GM18909 (cell line): ENCODE results near the gene PPP4R2.
"Not testable (repeated sequence)": the region's sequence is repeated elsewhere in the genome, so short reads cannot be mapped to it uniquely, and the experiment has no call there.

ENCODE experiments used
- ATAC-seq: cut with Tn5 transposase; IDR thresholded peaks from one replicate; pipeline ENCODE4 v1.9.1; 2021; ENCODE audit warnings: mild to moderate bottlenecking; ENCODE audit not compliant: unreplicated experiment, poor library complexity

PPP4R2 gene

DNA sequence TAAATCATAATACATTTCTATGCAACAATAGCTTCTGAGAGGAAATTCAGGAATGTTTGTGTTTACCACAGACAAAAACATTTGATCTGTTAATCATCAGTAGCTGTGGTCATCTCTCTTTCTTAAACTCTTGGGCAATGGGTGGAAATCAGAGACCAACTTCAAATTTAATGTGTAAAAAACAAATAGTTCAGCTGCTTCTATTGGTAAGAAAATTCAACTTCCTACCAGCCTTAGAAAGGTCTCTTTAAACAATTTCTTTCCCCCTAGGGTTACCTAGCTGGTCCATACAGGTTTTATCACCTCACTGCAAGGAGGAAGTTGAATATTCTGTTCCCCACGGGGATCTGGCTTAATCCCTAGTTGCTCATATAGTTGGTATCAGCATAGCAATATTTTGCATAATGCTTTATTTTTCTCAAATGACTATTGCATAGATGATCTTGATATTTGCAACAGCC lies 20.3 kb upstream of the PPP4R2 start:
- no peak for ATAC-seq

DNA sequence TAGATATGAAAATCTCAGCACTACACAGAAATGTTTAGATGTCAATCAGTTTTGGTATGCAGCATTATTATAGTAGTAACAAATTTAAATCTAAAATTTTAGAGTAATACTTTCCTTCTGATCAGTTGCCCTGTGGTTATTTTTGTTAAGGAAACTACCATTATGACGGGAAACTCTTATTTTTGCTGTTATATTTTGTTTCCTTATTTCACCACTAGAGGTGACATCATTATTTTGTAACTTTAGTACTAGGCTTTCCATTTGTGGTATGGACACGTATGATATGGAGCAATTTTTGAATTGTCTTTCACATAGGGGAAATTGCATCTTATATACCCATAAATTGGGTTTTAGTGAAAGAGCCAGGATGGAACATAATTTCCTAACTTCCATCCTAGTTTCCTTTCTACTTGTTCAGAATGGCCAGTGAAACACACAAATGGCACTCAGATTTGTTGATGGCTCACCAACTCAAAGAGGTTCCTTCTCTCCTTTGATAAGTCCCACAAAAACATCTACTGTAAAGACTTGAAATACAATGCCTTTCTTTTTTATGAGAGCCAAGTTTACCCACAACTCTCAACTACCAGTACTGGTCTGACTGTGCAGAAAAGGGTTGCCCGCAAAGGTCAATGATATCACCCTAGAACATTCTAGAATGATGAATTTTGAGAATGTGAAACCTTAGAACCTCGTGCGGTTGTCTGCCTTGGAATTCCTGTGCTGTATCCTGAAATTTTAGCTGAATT lies 19.4 kb upstream of the PPP4R2 start:
- peak; percentile 74 for ATAC-seq

DNA sequence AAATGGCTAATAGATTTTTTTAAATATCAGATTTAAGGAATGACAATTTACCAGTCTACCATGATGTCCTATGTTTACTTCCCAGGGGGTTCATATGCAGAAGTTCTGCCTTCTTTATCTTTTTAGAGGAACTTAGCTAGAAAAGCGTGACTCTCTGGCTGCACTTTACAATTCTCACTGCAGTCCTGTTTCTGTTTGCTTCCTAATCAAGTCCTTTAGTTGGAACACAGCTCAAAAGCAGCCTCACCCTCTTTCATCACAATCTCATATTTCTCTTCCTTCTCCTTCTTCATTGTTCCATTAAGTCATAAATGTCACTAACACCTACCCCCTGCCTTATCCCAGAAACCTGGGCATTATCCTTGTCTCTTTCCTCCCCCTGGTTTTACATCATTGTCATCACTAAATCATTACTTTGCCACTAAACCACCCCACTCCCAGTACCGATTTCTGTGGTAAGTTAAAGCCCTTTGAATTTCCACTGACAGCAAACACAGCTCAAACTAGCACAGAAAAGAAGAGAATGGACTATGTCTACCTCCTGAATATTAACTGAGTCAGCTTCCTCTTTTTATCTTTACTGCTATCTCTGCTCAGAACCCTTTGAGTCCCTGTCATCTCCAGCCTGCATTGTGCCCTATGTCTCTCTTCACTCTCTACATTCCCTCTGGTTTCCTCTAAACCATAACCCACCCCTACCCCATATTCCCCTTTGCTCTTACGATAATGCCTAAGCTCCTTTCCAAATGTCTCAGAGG lies 13.8 kb upstream of the PPP4R2 start:
- no peak for ATAC-seq

DNA sequence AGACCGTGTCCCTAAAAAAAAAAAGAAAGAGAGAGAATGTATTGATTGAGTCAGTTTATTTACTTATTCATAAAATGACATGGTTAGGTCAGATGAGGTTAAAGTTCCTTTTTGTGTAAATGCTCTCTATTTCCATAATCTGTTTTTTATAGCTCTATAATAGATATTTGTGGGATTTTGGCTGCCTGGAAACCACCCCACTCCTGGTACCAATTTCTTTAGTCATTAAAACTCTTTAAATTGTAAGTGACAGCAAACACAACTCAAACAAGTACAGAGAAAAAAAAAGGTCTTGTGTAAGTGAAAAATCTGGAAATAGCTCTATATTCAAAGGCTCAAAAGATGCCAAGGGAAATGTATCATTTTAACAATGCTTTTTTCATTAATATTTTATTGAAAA lies 11.0 kb upstream of the PPP4R2 start:
- no peak for ATAC-seq

DNA sequence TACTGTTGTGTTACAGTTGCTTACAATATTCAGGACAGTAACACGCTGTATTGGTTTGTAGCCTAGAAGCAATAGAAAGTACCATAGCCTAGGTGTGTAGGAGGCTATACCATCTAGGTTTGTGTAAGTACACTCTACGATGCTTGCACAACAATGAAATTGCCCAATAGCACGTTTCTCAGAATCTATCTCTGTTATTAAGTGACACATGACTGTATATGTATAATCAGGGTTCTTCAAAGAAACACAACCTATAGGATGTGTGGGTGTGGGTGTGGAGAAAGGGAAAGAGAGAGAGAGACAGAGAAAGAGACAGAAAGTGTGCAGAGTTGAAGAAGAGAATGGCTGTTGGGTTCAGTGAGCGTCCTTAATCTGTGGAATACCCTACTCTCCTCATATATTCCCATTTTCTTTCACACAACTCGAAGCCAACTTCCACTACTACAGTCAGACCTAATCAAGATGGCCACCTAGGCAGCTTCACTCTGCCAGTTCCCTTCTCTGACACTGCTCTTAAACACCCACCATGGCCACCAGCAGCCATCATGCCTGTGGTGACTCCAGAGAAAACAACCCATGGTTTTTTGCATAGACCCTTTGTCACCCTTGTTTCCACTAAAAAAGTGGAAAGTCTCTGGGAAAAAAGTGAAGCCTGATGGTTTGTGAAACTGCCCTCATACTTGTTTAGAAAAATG lies 5.8 kb upstream of the PPP4R2 start:
- ATAC-seq: no peak

DNA sequence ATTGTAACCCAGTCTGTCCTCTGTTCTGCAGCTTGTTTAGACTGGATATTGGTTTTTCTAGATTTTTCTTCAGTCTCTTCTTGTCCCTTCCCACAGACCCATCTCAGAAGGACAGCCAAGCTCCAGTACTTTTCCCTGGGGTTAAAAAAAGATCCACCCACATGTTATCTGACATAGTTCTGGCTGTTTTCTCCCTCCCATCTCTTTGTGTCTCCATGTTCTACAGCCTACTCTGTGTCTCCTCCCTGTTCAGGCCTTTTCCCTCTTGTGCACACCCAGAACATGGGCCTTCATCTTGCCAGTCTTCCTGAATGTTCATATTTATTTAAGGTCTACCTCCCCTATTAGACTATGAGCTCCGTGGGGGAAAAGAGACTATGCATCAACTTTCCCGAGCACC lies 5.1 kb upstream of the PPP4R2 start:
- no peak for ATAC-seq

DNA sequence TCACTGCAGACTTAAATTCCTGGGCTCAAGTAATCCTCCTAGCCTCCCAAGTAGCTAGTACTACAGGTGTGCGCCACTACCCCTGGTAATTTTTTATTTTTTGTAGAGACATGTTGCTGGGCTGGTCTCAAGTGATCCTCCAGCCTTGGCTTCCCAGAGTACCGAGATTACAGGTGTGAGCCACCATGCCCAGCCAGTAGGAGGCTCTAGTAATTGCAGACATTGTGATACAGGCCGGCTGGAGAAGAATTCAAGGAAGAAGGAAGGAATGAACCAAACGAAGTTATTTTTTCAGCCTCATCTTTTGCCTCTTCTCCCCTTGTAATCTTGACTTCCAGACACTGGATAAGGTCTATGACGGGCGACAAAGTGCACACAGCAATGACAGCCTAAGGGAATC lies 3.2 kb upstream of the PPP4R2 start:
- no peak for ATAC-seq

DNA sequence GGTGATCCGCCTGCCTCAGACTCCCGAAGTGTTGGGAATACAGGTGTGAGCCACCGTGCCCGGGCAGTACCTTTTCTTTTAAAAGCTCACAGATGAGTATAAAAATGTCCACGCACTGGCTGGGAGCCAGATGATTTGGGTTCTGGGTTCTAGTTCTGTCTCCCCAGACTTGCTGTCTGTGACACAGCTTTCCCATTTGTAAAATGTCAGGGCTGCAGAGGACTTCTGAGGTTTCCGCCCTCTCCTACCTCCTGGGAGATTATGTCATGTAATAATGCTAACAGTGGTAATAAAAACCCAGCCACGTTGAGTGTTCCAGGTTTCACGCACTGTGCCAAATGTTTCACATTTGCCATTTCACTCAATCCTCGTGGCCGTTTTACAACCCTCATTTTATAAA lies 1.3 kb upstream of the PPP4R2 start:
- ATAC-seq: no peak

DNA sequence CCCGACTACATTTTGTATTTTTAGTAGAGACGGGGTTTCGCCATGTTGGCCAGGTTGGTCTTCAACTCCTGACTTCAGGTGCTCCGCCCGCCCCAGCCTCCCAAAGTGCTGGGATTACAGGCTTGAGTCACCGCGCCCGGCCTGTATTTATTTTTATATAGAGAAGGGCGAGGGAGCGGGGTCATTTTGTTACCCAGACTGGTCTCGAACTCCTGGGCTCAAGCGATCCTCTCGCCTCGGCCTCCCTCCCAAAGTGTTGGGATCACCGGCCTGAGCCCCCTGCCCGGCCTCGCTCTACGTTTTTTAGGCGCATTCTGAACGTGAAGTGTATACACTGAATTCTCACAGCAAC lies 514 bp upstream of the PPP4R2 start:
- no peak for ATAC-seq

DNA sequence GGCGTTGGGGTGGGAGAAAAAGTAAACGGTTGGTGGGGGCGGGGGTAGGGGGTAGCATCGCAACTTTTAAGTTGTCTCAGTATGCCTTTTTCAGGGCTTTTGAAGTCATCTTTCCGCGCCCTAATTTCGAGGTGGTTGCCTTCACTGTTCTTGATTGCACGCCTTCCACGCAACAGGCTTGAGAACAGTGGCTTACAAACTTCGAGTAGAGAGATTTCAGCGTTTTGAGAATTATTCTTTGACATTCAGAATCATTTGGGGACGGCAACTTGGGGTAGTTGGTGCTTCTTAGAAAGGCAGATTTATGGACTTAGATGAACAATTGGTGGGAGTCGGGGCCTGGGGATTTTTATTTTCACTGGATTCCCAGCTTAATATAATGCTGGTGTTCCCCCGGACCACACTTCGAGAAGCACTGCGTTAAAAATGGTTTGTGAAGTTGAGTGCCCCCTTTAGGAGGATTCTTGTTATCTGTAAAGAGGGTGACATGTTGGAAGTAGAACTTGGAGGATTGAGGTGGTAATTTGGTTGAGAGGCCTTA lies 880 bp downstream of the PPP4R2 start:
- peak; percentile 25 for ATAC-seq

DNA sequence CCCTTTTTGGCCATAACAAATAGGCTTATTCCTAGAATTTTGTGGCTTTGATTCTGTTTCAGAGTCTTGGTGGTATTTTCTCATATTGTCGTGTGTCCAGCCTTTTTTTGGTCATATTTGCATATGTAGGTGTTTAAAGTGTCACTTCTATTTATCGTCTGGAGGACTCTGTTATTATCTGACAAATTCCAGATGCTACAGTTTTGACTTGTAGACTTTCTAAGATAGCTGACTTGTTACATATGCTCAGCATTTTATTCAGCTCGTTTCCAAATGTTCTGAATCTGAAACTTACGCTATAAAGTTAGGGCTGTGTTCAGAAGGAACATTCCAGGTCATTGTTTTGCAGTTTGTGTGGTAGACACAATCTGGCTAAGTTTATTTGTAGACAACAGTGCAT lies 1.9 kb downstream of the PPP4R2 start:
- ATAC-seq: no peak

DNA sequence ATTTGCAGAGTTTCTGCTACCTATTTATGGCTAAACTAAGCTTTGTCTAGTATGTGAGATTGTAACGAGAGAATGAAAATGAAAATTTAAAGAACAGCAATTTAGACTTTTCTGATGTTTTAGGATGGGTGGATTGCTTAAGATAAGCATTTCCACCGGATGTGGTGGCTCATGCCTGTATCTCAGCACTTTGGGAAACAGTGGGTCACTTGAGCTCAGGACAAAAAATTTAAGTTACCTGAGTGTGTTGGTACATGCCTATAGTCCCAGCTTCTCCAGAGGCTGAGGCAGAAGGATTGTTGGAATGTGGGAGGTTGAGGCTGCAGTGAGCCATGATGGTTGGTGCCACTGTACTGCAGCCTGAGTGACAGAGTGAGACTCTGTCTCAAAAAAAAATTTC lies 3.3 kb downstream of the PPP4R2 start:
- no peak for ATAC-seq

DNA sequence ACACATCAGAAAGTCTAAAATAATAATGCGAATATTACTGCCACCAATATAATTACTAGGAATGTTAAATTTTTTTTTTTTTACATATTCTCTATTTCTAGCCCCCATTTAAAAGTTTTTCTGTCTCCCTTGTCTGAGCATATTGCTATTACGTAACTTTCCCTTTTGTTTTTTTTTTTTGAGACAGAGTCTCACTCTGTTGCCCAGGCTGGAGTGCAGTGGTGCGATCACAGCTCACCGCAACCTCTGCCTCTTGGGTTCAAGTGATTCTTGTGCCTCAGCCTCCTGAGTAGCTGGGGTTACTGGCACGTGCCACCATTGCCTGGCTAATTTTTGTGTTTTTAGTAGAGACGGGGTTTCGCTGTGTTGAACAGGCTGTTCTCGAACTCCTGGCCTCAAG lies 6.4 kb downstream of the PPP4R2 start:
- not testable (repeated sequence) for ATAC-seq

DNA sequence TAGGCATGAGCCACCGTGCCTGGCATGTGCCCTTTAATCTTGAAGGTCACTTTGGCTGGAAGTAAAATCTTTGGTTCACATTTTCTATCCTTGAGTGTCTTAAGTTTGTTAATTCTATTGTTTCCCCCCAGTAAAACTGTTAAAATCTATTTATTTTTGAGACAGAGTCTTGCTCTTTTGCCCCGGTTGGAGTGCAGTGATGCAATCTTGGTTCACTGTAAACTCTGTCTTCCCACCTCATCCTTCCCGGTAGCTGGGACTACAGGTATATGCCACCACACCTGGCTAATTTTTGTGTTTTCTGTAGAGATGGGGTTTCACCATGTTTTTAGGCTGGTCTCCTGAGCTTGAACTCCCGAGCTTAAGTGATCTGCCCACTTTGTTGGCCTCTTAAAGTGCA lies 7.7 kb downstream of the PPP4R2 start:
- ATAC-seq: no peak

DNA sequence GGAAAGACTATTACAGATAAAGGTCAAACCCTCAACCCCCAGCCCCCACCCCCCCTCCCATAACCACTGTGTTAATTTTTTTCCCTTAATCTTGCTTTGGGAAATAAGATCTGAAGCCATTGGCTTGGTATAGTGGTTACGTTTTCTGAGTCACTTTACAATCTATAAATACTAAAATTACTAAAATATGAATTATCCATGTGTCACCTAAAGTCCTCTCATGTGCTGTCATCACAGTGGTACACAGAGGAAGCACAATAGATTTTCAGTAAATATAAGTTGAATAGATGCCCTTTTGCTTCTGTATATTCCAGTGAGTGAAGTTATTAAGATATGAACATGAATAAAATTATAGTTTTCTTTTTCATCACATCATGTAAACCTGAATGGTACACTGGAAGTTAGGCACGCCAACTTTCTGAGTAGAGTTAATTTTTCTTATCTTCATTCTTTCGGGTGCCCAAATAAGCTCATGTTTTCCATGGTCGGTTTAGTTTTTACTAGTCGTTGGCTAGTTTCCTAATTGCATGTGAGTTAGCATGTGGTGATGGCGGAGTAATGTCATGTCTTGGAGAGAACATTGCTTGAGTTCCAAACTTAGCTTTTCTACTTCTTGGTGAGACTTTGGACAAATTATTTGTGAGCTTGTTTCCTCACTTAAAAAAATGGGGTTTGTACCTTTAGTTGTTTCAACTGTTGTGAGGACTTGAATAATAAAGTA lies 11.5 kb downstream of the PPP4R2 start:
- no peak for ATAC-seq

DNA sequence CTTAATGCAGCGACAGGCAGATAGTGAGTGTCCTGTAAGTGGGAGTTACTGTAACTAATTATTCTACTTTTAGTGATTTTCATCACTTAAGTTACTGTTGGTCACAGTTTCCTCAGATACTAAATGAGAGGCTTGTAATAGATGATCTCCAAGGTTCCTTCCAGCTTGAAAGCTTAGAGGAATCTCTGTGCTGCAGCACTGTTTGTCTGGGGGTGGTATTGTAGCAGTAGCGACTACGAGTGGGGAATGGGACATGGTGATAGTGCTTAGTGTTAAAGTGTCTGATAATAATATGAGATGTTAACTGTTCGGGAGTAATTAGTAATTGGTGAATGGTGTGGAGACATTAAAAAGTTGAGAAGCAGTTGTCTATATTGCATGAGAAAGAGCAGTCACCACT lies 12.4 kb downstream of the PPP4R2 start:
- ATAC-seq: no peak

DNA sequence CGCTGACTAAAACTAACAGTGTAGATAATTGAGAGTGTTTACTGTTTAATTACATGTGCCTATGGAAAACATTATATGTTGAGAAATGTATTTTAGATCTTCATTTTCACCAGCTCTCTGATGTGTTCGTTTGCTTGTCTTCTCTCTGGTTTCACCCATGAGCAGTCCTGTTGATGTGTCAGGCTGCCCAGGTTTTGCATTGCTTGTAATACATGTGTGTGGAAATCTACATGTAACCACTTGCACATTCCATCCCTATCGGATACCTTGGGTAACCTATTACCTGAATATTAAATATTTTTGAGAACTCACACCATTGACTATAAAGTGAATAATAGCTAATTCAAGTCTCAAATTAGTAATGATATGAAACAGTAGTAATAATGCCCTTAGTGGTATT lies 13.1 kb downstream of the PPP4R2 start:
- no peak for ATAC-seq

DNA sequence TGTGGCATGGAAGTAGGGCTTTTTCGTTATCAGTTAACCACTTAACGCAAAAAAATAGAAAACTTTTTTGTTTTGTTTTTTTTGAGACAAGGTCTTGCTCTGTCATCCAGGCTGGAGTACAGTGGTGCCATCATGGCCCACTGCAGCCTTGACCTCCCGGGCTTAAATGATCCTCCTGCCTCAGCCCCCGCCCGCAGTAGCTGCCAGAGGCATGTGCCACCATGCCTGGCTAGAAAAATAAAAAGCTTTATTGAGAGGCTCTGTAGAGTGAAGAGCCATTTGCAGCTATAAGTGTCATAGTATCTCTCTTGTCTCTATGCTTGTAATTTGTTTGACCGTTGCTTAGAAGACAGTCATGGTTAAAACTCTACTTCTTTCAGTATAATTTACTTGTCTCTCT lies 13.5 kb downstream of the PPP4R2 start:
- ATAC-seq: no peak

DNA sequence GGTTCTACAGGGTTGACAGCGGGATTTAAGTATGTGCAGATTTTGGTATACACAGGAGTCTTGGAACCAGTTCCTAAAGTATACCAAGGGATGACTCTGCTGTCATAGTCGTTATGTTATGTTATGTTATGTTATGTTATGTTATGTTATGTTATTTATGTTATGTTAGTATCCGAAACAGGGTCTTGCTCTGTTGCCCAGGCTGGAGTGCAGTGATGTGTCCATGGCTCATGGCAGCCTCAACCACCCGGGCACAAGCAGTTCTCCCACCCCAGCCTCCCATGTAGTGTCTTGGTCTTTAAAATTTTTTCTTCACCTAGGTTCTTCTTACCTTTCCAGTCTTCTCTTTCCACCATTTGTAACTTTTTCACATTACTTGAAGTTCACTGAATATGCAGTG lies 21.7 kb downstream of the PPP4R2 start:
- no peak for ATAC-seq

DNA sequence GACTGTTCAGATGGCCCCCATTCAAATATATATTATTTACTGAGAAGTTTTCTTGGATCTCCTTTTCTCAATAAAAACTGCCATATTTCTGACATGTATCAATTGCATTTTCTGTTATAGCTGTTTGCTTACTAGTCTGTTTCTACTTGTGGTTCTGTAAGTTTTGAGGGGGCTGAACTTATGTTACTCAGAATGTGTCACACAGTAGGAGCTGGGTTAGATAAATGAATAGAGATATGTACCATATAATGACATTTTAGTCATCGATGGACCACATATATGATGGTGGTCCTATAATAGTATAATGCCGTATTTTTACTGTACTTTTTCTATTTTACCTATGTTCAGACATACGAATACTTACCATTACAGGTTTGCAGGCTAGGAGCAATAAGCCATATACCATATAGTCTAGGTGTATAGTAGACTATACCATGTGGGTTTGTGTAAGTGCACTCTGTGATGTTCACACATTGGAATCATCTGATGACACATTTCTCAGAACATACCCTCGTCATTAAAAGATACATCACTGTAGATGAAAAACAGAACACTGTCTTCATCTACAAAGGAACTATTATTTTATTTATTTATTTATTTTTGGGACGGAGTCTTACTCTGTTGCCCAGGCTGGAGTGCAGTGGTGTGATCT lies 22.3 kb downstream of the PPP4R2 start:
- ATAC-seq: no peak
